GM21447 (cell line): Measurements from ENCODE around the gene MLXIP.

Experiments used
- ATAC-seq: cut with Tn5 transposase; IDR thresholded peaks from one replicate; pipeline ENCODE4 v1.9.1; 2021; ENCODE audit not compliant: unreplicated experiment

The MLXIP gene

DNA sequence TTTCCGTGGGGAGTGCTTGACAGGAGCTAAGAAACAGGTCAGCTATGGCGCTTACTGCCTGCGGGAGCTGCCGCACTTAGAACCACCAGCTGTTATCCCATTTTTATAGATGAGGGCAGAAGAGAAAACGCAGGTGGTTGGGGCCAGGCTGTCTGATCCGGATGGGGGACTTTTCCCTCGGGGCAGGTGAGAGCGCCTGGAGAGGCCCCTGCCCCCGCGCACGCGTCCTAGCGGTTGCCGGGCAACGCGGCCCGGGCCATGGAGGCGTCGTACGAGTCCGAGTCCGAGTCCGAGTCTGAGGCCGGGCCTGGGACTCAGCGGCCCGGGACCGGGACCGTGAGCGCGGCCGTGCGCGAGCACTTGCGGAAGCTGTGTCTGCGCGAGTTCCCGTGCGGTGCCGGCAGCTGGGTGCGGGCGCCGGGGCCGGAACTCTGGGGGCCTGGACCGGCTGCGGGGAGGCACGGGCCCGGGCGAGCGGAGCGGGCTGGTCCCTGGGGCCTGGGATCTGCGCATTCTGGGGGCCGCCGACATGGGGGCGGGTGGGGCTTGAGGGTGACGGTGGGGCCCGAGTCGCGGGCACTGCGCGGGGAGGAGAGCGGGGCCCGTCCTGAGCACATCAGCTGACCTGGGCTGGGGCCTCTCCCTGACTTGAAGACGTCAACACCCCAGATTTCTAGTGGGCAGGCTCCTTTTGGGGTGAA, 104.5 kb downstream of the MLXIP start, which contains the start of gene LRRC43:
LRRC43 (plus strand) TSS at position 237 of the 701 bp plus-strand sequence; CDS start at position 259, 22 bp downstream.
- no peak for ATAC-seq

DNA sequence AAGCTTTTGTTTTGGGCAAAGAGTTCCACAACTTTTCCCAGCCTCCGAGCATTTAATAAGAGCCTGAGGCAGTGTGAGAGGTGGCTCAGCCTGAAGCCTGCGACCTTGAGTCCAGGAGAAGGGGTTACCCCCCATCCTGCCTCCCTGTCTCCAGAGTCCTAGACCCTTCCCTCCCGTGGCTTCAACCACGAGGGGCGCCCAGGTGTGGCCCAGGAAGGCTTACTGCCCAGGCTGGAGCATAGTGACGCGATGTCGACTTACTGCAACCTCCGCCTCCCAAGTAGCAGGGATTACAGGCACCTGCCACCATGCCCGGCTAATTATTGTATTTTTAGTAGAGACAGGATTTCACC, 105.0 kb downstream of the MLXIP start:
- no peak for ATAC-seq

DNA sequence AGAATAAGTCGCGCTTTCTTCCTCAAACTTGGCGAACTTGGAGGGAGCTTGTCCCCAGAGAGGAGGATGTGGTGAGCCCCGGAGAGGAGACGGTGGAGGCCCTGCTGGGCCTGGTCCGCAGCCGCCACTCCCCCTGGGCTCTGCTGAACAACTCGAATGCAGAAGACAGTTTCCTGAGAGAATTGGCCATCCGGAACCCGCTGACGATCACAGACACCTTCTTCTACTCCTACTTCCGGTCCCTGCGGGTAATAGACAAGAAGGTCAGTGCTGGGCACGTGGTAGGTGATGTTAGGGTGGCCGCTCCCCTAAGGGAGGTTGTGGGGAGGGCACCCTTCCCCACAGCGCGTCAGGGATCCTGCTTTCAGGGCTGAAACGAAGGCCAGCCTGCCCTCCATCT, 106.0 kb downstream of the MLXIP start:
- no peak for ATAC-seq

DNA sequence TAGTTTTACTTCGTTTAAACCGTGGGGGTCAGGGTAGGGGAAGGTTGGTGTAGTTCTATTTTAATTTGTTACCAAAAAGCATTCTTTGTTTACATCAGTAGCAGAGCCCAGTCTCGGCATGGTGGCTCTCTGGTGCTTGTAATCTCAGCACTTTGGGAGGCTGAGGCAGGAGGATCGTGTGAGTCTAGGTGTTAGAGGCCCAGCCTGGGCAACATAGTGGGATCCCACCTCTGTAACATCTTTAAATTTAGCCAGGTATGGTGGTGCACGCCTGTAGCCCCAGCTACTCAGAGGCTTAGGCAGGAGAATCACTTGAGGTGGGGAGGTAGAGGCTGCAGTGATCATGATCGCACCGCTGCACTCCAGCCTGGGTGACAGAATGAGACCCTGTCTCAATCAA, 106.5 kb downstream of the MLXIP start:
- ATAC-seq: no peak

DNA sequence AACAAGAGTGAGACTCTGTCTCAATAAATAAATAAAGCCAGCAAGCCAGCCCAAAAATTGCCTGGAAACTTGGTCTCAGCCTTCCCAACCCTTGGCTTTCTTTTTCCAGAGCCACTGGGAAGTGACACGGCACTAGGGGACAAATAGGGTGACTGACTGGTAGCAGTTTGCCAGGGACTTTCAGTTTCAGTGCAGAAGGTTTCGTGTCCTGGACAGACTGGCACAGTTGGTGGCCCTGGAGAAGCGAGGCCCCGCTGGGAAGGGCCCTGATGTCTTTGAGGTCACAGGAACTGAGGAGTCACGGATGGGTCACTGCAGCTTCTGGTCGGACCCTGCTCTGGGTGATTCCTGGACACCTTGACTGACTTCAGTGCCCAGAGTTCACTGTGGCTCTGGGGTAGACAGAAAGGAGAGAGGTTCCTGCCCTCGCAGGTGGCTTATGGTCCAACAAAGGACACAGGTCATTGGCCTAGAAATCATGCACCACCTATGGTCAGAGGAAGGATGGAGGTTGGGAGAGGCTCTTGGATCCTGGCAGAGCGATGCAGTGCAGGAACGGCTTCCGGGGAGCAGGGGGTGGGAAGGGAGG, 107.0 kb downstream of the MLXIP start:
- ATAC-seq: no peak

DNA sequence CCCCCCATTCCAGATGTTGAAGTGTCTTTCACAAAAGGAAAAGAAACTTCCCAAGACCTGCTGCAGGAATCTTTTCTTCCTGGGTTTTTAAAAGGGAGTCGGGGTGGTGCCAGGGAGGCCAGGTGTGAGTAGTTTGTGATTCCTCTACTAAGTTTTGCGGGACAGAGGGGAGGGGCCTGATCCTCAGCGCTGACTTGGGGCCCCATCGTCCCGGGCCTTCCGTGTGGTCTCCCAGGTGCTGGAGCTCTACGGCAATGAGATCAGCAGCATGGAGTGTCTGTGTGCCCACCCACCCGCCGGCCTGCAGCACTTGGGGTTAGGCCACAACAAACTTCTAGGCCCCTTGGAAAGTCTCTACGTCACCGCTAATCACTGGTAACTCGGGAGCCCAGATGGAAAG, 108.9 kb downstream of the MLXIP start:
- no peak for ATAC-seq

DNA sequence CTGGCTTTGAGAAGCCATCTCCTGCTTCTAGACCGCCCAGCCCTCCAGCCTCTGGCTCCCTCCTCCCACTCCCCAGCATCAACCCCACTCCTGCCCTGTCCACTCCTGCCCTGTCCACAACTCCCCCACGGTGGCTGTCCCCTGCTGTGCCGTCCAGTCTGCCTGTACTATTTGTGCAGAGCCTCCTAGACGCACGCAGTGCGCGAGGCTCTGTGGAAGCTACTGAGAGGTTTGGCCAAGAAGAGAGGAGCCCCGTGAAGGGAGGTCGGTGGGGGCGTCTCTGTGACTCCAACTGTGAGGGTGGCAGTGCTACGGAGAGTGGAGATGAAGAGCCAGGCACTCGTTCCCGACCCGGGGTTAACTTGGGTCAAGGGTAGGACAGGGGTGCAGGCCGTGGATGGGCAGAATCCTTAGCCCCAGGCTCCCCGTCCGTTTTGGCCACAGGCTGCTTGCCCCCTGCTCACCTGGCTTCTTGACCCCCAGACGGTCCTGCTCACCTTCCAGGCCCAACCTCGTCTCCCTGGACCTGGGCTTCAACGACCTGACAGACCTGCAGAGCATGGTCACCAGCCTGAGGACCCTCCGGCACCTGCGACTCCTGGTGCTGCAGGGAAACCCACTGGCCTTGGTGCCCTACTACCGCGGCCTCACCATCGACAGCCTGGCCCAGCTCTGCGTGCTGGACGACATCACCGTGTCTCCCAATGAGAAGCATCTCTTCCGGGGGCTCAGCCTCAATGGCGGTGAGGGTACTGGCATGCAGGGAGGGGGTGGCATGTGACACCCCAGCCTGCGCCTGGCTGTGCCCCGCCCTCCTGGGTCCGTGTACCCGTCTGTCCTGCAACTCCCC, 111.3 kb downstream of the MLXIP start:
- ATAC-seq: no peak

DNA sequence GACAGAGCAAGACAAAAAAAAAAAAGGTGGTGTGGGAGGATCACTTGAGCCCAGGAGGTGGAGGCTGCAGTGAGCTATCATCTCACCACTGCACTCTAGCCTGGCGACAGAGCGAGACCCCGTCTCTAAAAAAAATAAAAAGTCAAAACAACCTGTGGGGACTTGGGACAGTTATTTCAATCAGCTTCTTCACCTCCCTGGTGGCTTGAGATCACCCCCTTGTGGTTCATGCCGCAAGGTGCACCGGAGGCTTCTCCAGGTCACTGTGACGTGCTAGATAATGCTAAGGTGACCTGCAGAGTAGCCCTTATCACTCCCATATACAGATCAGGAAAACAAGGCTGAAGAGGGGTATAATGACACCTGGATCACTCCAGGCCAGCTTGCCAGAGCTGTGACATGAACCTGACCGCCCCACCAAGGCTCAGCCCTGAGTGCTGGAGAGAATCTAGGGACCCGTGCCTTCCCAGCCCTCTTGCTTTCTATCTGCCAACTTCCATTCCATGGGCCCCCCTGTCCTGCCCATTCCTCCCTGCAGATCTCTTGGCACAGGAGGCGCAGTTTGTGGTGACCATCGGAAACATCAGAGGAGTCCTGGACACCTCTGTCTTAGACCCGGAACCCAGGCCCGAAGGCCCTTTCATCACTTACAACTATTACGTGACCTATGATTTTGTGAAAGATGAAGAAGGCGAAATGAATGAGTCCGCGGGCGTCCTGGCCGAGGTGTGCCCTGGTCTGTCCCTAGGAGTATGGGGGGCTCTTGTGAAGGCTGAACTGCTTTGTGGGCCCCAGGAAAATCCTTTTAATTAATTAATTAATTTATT, 112.5 kb downstream of the MLXIP start:
- no peak for ATAC-seq

DNA sequence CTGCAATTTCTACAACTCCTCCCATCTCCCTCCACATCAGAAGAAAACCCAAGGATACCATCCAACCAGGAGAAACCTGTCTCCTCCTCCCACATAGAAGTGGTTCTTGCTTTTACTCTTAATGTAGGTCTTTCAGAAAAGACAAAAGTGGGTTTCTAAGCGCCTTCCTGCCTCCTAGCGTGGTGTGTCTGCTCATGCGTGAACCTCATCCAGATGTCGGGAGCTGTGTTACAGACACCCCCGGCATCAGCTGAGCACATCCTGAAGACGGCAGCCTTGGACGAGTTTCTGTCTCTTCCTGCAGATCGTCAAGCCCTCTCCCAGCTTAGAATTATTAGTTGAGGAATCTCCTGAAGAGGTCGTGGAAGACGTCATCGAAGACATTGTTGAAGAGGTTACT, 113.9 kb downstream of the MLXIP start:
- ATAC-seq: no peak

DNA sequence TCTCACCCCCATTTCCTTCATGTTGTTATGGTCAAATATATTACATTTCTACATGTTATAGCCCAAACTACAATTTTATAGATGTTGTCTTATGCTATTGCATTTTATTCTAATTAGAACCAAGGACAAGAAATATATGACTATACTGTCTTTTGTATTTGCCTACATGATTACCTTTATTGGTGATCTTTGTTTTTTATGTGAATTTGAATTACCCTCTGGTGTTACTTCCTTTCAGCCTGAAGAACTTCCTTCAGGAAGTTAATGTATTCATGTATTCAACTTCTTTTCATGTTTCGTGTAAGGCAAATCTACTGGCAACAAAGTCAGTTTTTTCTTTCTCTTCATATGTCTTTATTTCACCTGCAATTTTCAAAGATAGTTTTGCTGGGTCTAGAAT, 116.2 kb downstream of the MLXIP start:
- no peak for ATAC-seq

DNA sequence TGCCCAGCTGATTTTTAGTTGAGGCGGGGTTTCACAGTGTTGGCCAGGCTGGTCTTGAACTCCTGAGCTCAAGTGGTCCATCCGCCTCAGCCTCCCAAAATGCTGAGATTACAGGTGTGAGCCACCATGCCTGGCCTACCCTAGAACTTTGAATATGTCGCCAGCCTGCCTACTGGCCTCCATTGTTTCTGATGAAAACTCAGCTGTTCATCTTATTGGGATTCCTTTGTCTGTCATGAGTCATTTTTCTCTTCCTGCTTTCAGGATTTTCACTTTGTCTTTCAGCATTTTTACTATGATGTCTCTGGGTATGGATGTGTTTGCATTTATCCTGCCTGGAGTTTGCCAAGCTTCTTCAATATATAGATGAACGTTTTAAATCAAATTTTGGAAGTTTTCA, 116.8 kb downstream of the MLXIP start:
- no peak for ATAC-seq
